CD4-positive, alpha-beta T cell treated with Interleukin-12 subunit alpha and Interleukin-12 subunit beta, for 1 hour (primary cell): ENCODE measurements around the gene LRRC8E.
"Not testable (repeated sequence)": the region's sequence is repeated elsewhere in the genome, so short reads cannot be mapped to it uniquely, and the experiment has no call there.

ENCODE experiments used
- DNase-seq: peaks from one replicate; pipeline ENCODE4 v3.0.0-alpha.2; 2020

LRRC8E gene

GRCh38 chr19:7888826-7889217, 512 bp downstream of the LRRC8E start:
- DNase-seq, result no peak

DNA sequence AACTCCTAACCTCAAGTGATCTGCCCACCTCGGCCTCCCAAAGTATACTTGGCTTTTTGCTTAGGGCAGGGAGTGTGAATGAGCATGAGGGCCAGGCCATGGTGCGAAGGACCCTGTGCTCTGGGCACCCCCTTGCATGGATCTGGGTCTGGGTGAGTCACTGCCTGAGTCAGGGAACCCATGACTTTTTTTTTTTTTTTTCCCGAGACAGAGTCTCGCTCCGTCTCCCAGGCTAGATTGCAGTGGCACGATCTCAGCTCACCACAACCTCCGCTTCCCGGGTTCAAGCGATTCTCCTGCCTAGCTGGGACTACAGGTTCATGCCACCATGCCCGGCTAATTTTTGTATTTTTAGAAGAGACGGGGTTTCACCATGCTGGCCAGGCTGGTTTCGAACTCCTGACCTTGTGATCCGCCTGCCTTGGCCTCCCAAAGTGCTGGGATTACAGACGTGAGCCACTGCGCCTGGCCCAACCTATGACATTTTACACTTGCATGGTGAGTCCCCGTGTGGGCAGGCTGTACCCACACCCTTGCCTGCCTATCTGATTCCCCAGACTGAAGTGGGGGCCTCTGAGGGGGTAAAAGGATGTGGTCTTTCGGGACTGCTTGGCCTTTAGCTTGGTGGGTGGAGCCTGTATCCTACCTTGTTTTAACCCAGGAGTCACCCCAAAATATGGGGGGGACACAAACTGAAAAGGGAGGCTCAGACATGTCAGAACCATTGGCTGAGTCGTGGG, 5.2 kb downstream of the LRRC8E start:
- DNase-seq, result not testable (repeated sequence)

DNA sequence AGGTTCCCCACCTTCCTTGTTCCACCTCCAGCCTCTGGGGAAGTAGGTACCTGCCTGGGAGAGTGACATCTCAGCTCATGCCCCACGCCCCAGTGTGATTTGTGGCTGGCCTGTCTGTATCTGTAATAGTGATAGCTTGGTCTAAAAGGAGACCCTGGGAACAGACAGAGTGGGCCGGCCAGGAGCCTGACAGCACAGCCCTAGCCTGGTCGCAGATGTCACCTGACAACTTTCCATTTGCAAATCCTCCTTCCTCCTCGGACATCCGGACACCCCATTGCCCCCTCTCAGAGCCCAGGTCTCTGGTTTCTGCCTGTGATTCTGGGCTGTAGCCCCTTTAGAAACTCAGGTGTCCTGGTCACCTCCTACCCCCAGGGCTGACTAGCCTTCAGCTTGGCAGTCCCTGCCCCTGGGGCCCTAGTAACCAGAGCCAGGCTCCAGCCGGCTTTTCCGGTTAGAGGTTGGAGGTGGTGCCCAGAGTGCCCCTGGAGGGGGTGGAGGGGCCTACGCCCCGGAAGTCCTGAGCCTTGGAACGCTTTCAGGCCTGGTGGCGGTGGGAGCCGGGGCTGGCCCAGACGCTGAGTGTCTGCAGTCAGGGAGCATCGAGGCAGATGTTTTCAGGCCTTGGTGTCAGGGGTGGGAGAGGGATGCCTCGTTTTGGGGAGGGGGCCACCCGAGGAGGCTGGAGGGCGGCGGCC, 6.5 kb downstream of the LRRC8E start:
- DNase-seq, result no peak

- DNase-seq, result no peak
Observed at GRCh38 chr19:7895565-7895964, 7.3 kb downstream of the LRRC8E start.

GRCh38 chr19:7897292-7897691, 9.0 kb downstream of the LRRC8E start:
- no peak for DNase-seq

DNA sequence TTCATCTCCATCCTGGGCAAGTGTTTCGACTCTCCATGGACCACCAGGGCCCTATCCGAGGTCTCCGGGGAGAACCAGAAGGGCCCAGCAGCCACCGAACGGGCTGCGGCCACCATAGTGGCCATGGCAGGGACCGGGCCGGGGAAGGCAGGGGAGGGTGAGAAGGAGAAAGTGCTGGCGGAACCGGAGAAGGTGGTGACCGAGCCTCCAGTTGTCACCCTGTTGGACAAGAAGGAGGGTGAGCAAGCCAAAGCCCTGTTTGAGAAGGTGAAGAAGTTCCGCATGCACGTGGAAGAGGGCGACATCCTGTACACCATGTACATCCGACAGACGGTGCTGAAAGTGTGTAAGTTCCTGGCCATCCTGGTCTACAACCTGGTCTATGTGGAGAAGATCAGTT, 10.7 kb downstream of the LRRC8E start:
- DNase-seq, result no peak

DNA sequence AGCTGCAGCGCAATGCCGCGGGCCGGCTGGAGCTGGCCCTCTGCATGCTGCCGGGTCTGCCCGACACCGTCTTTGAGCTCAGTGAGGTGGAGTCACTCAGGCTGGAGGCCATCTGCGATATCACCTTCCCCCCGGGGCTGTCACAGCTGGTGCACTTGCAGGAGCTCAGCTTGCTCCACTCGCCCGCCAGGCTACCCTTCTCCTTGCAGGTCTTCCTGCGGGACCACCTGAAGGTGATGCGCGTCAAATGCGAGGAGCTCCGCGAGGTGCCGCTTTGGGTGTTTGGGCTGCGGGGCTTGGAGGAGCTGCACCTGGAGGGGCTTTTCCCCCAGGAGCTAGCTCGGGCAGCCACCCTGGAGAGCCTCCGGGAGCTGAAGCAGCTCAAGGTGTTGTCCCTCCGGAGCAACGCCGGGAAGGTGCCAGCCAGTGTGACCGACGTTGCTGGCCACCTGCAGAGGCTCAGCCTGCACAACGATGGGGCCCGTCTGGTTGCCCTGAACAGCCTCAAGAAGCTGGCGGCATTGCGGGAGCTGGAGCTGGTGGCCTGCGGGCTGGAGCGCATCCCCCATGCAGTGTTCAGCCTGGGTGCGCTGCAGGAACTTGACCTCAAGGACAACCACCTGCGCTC, 11.6 kb downstream of the LRRC8E start:
- DNase-seq, result no peak

- no peak for DNase-seq
Observed at GRCh38 chr19:7900401-7900870, 12.1 kb downstream of the LRRC8E start.

- DNase-seq, result no peak
Observed at GRCh38 chr19:7900931-7901330, 12.6 kb downstream of the LRRC8E start.

- DNase-seq, result no peak
Observed at GRCh38 chr19:7901337-7901736, 13.0 kb downstream of the LRRC8E start.

GRCh38 chr19:7902796-7903243, 14.5 kb downstream of the LRRC8E start:
- DNase-seq, result no peak

GRCh38 chr19:7903244-7904073, 15.1 kb downstream of the LRRC8E start, which contains the start of gene MAP2K7:
TSS of gene MAP2K7 (plus strand) at chr19:7903877. CDS start at chr19:7903945, 68 bp downstream.
- peak; percentile 100 for DNase-seq

DNA sequence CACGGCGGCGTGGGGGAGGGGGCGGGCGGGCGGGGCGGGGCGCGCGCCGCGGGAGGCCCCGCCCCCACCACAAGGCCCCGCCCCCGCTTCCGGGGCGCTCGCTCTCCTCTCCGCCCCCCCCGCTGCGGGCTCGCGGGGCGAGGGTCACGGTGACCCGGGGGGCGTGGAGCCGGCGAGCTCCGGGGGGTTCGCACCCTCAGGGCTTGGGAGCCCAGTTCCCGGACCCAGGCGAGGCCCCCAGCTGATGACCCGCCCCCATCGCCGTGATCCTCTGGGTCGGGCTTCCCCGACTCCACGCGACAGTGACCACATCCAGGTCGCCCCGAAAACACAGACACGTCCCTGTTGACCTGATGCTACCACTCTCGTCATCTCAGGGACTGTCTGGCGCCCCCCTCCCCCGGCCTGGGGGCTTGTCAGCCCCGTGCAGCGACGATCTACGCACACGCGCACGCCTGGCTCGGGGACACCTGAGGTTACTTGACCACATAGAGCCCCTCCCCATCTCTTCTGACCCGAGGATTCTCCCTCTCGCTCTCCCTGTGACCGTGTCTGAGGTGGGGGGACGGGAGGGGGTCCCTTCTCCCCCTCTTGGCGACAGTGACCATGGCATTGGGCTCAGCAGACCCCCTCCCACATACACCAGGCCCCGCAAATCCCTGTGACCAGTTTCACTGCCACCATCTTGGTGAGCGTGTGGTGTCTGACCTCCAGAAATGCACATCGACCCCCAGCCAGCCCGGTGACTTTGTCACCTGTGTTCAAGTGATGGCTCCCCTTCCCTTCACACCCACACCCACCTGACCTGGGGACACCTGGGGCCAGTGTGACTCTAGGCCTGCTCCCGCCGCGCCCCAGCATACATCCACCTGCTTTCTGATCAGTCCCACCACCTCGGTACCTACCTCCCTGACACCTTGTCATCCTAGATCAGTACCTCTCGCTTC, 16.0 kb downstream of the LRRC8E start:
- peak; percentile 88 for DNase-seq

GRCh38 chr19:7905268-7905667, 17.0 kb downstream of the LRRC8E start:
- DNase-seq, result no peak

DNA sequence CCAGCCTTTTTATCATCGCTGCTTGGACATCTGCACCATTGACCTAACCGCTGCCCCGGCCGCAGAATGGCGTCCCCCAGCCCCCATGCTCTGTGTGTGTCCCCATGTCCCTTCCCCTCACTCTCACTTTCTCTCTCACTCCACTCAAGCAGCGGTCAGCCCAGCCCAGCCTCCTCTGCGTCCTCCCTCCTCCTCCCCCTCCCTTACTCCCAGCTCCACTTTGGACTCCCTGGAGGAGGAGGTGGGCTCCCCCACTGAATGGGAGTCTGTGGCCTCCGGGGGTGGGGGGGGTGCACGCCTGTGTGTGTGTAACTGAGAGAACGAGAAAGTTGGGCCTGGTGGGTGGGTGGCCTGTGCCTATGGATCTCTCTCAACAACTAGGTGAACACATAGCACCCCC, 17.5 kb downstream of the LRRC8E start:
- no peak for DNase-seq

GRCh38 chr19:7907122-7907521, 18.8 kb downstream of the LRRC8E start:
- DNase-seq, result no peak

DNA sequence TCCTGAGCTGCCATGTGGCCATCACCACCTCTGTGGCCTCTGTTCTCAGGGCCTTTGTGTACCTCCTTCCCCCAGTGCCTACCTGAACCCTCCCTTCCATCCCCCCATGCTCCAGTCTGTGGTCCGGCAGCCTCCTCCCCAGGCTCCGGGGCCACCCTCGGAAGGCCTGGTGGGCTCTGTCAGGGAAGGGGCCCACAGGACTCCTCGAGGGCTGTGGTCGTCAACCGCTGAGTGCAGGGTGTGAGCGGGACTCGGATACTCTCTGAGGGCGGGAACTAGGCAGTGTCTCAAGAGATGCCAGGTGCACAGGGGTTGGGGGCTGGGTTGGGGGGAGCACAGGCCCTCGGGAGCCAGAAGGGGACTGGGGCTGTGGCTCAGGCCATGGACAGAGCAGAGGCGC, 19.2 kb downstream of the LRRC8E start:
- no peak for DNase-seq

- no peak for DNase-seq
Observed at GRCh38 chr19:7908078-7908699, 19.9 kb downstream of the LRRC8E start.

- DNase-seq, result no peak
Observed at GRCh38 chr19:7908742-7909461, 20.6 kb downstream of the LRRC8E start.

DNA sequence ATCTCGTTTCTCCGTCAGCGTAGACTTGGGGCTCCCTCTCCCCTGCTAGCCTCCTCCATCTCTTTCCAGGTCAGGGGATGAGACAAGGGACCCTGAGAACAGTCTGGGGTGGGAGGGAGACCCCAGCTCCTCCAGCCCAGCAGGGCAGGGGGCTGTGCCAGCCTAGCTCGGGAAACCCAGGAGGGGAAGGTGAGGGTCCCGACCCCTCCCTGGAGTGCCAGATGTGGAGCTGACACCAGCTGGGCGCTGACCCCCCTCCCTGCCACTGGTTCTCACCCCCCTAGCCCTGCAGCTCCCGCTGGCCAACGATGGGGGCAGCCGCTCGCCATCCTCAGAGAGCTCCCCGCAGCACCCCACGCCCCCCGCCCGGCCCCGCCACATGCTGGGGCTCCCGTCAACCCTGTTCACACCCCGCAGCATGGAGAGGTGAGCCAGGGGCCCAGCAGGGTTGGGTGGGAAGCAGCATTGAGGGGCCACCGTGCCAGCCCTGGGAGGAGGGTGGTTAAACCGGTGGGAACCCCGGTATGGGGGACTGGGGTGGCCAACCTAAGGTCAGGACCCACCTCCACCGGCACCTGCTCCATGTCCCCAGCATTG, 21.3 kb downstream of the LRRC8E start:
- no peak for DNase-seq
